Measurements from ENCODE around the gene LMX1A. TPM values are rescaled to one million over a fixed set of nuclear protein-coding genes. Genes with fewer than 3 reads are reported as not detected.

LMX1A gene
- total RNA-seq, 1 experiment from 2014 or later: not detected

DNA sequence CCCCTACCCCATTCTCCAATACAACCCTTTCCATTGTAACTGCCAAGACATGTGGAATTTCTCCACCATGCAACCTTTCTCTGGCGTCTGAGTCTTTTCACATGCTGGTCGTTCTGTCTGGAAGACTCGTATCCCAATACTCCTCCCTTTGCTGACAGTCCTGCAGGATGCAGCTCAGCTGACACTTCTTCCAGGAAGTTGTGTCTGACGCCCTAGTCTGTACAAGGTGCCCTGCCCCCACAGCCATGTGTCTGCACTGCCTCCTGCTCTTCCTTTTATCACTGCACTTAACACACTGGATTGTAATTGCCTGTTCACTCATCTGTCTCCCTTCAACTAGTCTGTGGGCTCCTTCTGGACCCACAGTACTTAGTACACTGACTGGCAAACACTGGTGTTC, 188.0 kb downstream of the LMX1A start:
- Histone ChIP-seq H3K4me3 (ENCODE audit: low read depth, low read length, poor library complexity, severe bottlenecking) (no peak overlapping the region), H3K27me3 (replicated peaks; ENCODE audit: insufficient read depth, low read depth, low read length, poor library complexity) (no peaks in the 10 kb centered on the region), H3K9me3 (ENCODE audit: low read depth, low read length, poor library complexity, severe bottlenecking) (no peaks in the 10 kb centered on the region), H3K36me3 (ENCODE audit: insufficient read depth, low read length, poor library complexity, severe bottlenecking) (no peaks in the 10 kb centered on the region), H3K27ac (ENCODE audit: low read depth, low read length, poor library complexity, severe bottlenecking) (no peak overlapping the region), H3K4me1 (ENCODE audit: insufficient read depth, low read length, poor library complexity, severe bottlenecking) (no peaks in the 10 kb centered on the region)
- POLR2A ChIA-PET (ENCODE audit: low non-redundant PET): no interaction called here
- CTCF ChIA-PET: no interaction called here
- no peak for TF ChIP-seq EZH2 (IDR thresholded peaks at IDR 0.05; ENCODE audit: borderline replicate concordance, low read depth, low read length, poor library complexity, severe bottlenecking)
- TF ChIP-seq, protein P1, sequence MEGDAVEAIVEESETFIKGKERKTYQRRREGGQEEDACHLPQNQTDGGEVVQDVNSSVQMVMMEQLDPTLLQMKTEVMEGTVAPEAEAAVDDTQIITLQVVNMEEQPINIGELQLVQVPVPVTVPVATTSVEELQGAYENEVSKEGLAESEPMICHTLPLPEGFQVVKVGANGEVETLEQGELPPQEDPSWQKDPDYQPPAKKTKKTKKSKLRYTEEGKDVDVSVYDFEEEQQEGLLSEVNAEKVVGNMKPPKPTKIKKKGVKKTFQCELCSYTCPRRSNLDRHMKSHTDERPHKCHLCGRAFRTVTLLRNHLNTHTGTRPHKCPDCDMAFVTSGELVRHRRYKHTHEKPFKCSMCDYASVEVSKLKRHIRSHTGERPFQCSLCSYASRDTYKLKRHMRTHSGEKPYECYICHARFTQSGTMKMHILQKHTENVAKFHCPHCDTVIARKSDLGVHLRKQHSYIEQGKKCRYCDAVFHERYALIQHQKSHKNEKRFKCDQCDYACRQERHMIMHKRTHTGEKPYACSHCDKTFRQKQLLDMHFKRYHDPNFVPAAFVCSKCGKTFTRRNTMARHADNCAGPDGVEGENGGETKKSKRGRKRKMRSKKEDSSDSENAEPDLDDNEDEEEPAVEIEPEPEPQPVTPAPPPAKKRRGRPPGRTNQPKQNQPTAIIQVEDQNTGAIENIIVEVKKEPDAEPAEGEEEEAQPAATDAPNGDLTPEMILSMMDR (conservative IDR thresholded peaks at IDR 0.05; ENCODE audit: low read depth, low read length): no peak
- intact Hi-C loops (cut with micrococcal nuclease; ENCODE audit: unreplicated experiment): no loop called here
- DNase-seq (ENCODE audit: low spot score): no peak
- BruUV-seq (replicated peaks): no TSS peak

GRCh38 chr1:165162671-165163241, 193.8 kb downstream of the LMX1A start:
- Histone ChIP-seq H3K4me3 (ENCODE audit: low read depth, low read length, poor library complexity, severe bottlenecking) (no peak overlapping the region), H3K27ac (ENCODE audit: low read depth, low read length, poor library complexity, severe bottlenecking) (no peak overlapping the region), H3K4me1 (ENCODE audit: insufficient read depth, low read length, poor library complexity, severe bottlenecking) (peaks cover 3% of the 10 kb centered on the region), H3K9me3 (ENCODE audit: low read depth, low read length, poor library complexity, severe bottlenecking) (no peaks in the 10 kb centered on the region), H3K36me3 (ENCODE audit: insufficient read depth, low read length, poor library complexity, severe bottlenecking) (no peaks in the 10 kb centered on the region), H3K27me3 (replicated peaks; ENCODE audit: insufficient read depth, low read depth, low read length, poor library complexity) (no peaks in the 10 kb centered on the region)
- ChIA-PET POLR2A (ENCODE audit: low non-redundant PET) (no interaction called here), CTCF (no interaction called here)
- TF ChIP-seq EZH2 (IDR thresholded peaks at IDR 0.05; ENCODE audit: borderline replicate concordance, low read depth, low read length, poor library complexity, severe bottlenecking): no peak
- TF ChIP-seq, protein P1 (conservative IDR thresholded peaks at IDR 0.05; ENCODE audit: low read depth, low read length): no peak
- peak; percentile 63 for DNase-seq (ENCODE audit: low spot score)
- BruUV-seq (replicated peaks): no TSS peak
- intact Hi-C loops (cut with micrococcal nuclease; ENCODE audit: unreplicated experiment): no loop called here

DNA sequence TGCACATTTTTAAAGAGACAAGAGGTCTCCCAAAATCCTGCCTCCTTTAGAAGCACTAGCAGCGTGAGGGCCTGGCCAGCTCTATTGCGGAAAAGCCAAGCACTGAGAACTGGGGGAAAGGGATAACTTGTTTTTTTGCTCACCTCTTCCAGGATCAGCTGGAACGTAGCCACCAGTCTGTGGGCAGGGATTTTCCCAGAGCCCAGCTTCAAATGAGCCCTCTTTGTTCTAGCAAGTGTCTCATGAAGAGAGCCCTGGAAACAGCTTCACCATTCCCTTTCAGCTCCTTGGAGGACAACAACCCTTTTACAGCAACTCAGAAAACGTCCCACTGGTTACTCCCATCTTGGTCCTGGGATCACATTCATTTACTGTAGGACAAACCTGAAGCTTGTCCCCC, 195.4 kb downstream of the LMX1A start:
- DNase-seq (ENCODE audit: low spot score): no peak
- Histone ChIP-seq H3K27me3 (replicated peaks; ENCODE audit: insufficient read depth, low read depth, low read length, poor library complexity) (peaks cover 9% of the 10 kb centered on the region), H3K4me3 (ENCODE audit: low read depth, low read length, poor library complexity, severe bottlenecking) (no peak overlapping the region), H3K9me3 (ENCODE audit: low read depth, low read length, poor library complexity, severe bottlenecking) (no peaks in the 10 kb centered on the region), H3K4me1 (ENCODE audit: insufficient read depth, low read length, poor library complexity, severe bottlenecking) (peaks cover 3% of the 10 kb centered on the region), H3K27ac (ENCODE audit: low read depth, low read length, poor library complexity, severe bottlenecking) (no peak overlapping the region), H3K36me3 (ENCODE audit: insufficient read depth, low read length, poor library complexity, severe bottlenecking) (no peaks in the 10 kb centered on the region)
- intact Hi-C loops (cut with micrococcal nuclease; ENCODE audit: unreplicated experiment): no loop called here
- no peak for TF ChIP-seq EZH2 (IDR thresholded peaks at IDR 0.05; ENCODE audit: borderline replicate concordance, low read depth, low read length, poor library complexity, severe bottlenecking)
- TF ChIP-seq, protein P1 (conservative IDR thresholded peaks at IDR 0.05; ENCODE audit: low read depth, low read length): no peak
- BruUV-seq (replicated peaks): no TSS peak
- ChIA-PET CTCF (no interaction called here), POLR2A (ENCODE audit: low non-redundant PET) (no interaction called here)
